Uterus (tissue), 4 donors: ENCODE data around the gene STUB1. TPM values are rescaled to one million over a fixed set of nuclear protein-coding genes. Genes with fewer than 3 reads are reported as not detected.

Experiments used
- DNase-seq, 2 donors: peaks; one replicate each; pipeline ENCODE4 v3.0.0-alpha.2; 2019 to 2020
- H3K27ac ChIP-seq, 2 donors: fragments of 200-600 bp; sonication (generic); 1 replicate in 1 of 2; 2 replicates in 1 of 2; pipeline ENCODE4 v1.5.1; 2016 to 2018
- H3K27me3 ChIP-seq, 2 donors: fragments of 200-600 bp; sonication (generic); one replicate each; pipeline ENCODE4 v1.5.1; 2018 to 2019; ENCODE audit warnings: control low read depth in 1 of 2
- H3K36me3 ChIP-seq, 2 donors: fragments of 200-600 bp; sonication (generic); one replicate each; pipeline ENCODE4 v1.5.1; 2019; ENCODE audit warnings: control low read depth in 1 of 2
- H3K4me1 ChIP-seq, 2 donors: fragments of 200-600 bp; sonication (generic); one replicate each; pipeline ENCODE4 v1.5.1; 2018 to 2019; ENCODE audit warnings: control low read depth in 1 of 2
- H3K4me3 ChIP-seq, 2 donors: fragments of 200-600 bp; sonication (generic); 1 replicate in 1 of 2; 2 replicates in 1 of 2; pipeline ENCODE4 v1.5.1; 2018 to 2019; ENCODE audit warnings: mild to moderate bottlenecking in 1 of 2
- H3K9me3 ChIP-seq, 2 donors: fragments of 200-600 bp; sonication (generic); one replicate each; pipeline ENCODE4 v1.5.1; 2019; ENCODE audit warnings: control low read depth in 1 of 2
- CTCF ChIP-seq, 4 experiments: fragments of 200-600 bp in 2 of 4; fragments of 450-650 bp in 2 of 4; sonication (generic) in 2 of 4; IDR thresholded peaks; one replicate each; pipeline ENCODE4 v1.5.1; 2016 to 2019; ENCODE audit warnings: antibody characterized with exemption in 4 of 4, mild to moderate bottlenecking in 2 of 4, moderate library complexity in 1 of 4
- POLR2A ChIP-seq, 2 donors: fragments of 450-650 bp; IDR thresholded peaks; one replicate each; pipeline ENCODE4 v1.6.1; 2016; ENCODE audit warnings: antibody characterized with exemption in 2 of 2, mild to moderate bottlenecking in 1 of 2, moderate library complexity in 1 of 2
- intact Hi-C: fragments of 100-400 bp; cut with DNase I; formaldehyde crosslinking; loops from one replicate; pipeline ENCODE4 v1.15.1; 2023; ENCODE audit warnings: low total_unique reads
- total RNA-seq, 4 donors: library from RNA; depleted of rRNA in 3 of 4; stranded (reverse); fragments of >200 nt in 3 of 4; gene quantifications; one replicate each; pipeline versions ENCODE4 v1.1.0 to v1.2.4, GENCODE V29; 2014 to 2023
- donor health status: DM: yes; HTN: yes; CAD: no.

The STUB1 gene
- total RNA-seq, 4 donors from 2014 or later: 62.7 to 212 (median 93.3) TPM

GRCh38 chr16:633336-634050 is 46.7 kb upstream of the STUB1 start:
- intact Hi-C loops: no loop called here
- no peak for DNase-seq
- Histone ChIP-seq H3K36me3 (no peaks in the 10 kb centered on the region), H3K4me3 (no peak overlapping the region), H3K9me3 (no peaks in the 10 kb centered on the region), H3K27ac (no peak overlapping the region), H3K27me3 (no peaks in the 10 kb centered on the region), H3K4me1 (peaks cover 0 to 15% of the 10 kb centered on the region in 2 donors)
- TF ChIP-seq CTCF (IDR thresholded peaks at IDR 0.05) (no peak), POLR2A (IDR thresholded peaks at IDR 0.05) (no peak)

- TF ChIP-seq POLR2A (IDR thresholded peaks at IDR 0.05) (no peak), CTCF (IDR thresholded peaks at IDR 0.05) (no peak)
- H3K4me3 ChIP-seq: no peak overlapping the region
- H3K27ac ChIP-seq: no peak overlapping the region
- no peaks in the 10 kb centered on the region for H3K36me3 ChIP-seq
- H3K27me3 ChIP-seq: no peaks in the 10 kb centered on the region
- no peak for DNase-seq
- intact Hi-C loops: no loop called here
- peaks cover 0 to 15% of the 10 kb centered on the region in 2 donors for H3K4me1 ChIP-seq
- H3K9me3 ChIP-seq: no peaks in the 10 kb centered on the region
These were observed 46.0 kb upstream of the STUB1 start for GRCh38 chr16:634051-634670.

GRCh38 chr16:634996-635395 is 45.2 kb upstream of the STUB1 start:
- Histone ChIP-seq H3K9me3 (no peaks in the 10 kb centered on the region), H3K4me1 (peaks cover 0 to 15% of the 10 kb centered on the region in 2 donors), H3K27ac (no peak overlapping the region), H3K27me3 (no peaks in the 10 kb centered on the region), H3K4me3 (peak overlapping the region in 1 of 2 donors; percentile 72), H3K36me3 (no peaks in the 10 kb centered on the region)
- intact Hi-C loops: no loop called here
- no peak for DNase-seq
- no peak for TF ChIP-seq POLR2A (IDR thresholded peaks at IDR 0.05)
- no peak for TF ChIP-seq CTCF (IDR thresholded peaks at IDR 0.05)

GRCh38 chr16:635573-636205 is 44.5 kb upstream of the STUB1 start:
- H3K36me3 ChIP-seq: no peaks in the 10 kb centered on the region

More at GRCh38 chr16:635573-636205, 44.5 kb upstream of the STUB1 start:
- TF ChIP-seq POLR2A (IDR thresholded peaks at IDR 0.05) (no peak), CTCF (IDR thresholded peaks at IDR 0.05) (no peak)
- DNase-seq: no peak
- Histone ChIP-seq H3K27me3 (no peaks in the 10 kb centered on the region), H3K4me1 (peaks cover 0 to 13% of the 10 kb centered on the region in 2 donors), H3K9me3 (no peaks in the 10 kb centered on the region), H3K27ac (peak overlapping the region; percentile 98 to 99), H3K4me3 (peak overlapping the region; percentile 72 to 85)
- intact Hi-C loops: no loop called here
